ENCODE measurements around the gene CREBBP.

DNA sequence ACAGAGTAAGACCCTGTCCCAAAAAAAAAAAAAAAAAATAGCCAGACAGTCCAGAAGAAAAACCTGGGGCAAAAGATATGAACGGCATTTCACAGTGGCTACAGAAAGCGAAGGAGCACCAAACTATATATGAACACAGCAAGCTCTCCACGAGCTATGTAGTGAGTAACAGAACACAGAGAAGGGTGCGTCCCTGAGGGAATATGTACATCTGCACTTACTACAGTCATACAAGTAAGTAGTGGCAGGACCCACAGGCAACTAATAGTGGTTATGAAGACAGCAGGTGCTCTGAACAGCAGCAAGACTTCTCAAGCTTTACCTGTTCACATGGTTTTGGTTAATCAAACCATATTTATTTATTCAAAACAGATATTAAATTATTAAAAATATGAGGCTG lies 179.0 kb downstream of the CREBBP start:
- no peak for TF ChIP-seq CTCF (conservative IDR thresholded peaks at IDR 0.05)
- no peak for TF ChIP-seq ZFX (IDR thresholded peaks at IDR 0.05)
